ENCODE data around the gene MINDY4B.

MINDY4B gene

DNA sequence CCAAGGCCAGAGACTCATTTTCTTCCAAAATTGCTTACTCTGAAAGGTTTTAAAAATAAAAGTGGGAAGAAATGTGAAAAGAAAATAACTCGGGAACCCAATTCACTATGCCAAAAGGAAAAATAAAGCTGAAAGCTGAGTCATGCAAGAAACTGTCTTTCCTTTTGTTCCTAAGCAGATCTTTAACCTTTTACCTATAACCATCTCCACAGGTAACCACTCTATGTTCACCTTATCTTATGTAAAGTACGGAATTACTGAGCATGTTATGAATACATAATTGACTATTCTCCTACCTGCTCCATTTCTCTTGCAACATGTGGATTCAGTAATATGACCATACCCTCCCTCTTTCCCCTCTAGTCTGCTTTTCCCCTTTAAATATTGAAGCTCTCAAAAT, 62.0 kb downstream of the MINDY4B start:
- DNase-seq: no peak

DNA sequence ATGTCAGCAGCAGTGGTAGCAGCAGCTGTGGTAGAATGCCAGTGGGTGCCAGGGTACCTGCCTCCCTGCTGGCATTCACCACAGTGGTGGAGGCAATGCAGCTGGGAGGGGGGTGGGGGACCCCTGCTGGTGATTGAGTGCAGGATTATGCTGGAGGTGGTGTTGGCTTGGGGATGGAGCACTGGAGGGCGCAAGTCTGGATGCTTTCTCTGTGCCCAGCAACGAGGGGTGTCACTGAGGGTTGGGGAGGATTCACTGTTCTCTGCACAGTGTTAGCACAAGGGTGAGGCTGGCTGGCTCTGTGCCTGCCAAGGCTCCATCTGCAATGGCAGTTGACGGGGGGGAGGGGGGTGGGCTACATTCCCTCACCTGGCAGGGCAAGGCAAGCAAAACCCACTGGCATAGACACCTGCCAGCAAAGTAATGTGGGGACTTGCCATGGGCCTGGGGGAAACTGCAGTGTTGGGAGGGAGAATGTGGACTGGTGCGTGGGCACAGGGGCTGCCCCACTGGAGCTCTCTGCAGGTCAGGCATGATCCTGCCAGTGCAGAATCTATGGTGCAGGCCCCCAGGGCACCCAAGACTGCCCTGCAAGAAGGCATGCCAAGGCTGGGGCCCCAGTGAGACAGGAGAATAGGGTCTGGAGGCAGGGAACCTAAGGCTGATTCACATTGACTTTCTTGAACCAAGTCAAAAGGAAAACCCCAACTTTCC, 64.3 kb downstream of the MINDY4B start:
- no peak for DNase-seq

- DNase-seq: no peak
Measured at GRCh38 chr3:150830745-150831144, 74.5 kb downstream of the MINDY4B start.

DNA sequence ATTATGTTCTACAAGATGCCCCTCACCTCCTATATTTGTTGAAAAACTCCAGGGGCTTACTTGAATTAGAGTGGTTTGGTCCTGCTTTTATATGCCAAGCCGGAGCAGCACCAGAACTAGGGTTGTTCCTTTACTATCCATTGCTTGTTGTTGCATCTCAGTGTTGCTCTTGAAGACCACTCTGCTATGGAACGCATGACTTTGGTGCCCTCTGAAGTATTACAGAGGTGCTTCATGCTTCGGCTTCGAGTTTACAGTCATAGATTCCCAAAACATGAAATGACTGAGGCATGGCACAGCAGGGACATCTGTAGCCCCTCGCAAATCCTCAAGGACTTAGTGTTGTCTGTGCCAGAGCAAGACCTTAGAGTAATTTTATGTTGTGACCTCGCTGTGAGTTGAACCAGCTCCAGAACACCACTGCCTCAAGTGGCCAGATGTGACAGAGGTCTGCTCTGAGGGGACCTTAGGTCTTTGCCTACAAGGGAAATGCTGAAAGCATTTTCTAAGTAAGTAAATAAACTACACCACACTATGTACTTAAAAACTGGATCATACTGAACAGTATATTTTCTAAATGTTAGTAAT, 75.1 kb downstream of the MINDY4B start:
- no peak for DNase-seq

DNA sequence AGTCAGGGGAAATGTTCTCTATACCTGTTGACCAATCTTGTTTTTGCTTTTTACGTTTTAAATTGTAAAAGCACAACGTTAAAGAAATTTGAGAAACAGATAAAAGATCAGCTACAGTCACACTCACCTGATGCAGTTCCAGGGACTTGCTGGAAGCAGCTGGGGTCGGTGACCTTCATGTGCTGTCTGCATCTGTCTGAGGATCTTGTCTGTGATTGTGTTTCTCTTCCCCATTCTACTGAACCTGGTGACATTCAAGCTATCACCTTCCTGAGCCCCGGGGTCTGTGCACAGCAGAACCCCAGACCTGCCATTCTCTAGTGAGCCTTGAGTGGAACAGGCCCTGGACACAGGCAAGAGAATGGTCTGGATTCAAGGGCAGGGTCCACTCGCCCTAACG, 75.8 kb downstream of the MINDY4B start:
- no peak for DNase-seq

GRCh38 chr3:150828997-150829396, 76.2 kb downstream of the MINDY4B start:
- DNase-seq: no peak

DNA sequence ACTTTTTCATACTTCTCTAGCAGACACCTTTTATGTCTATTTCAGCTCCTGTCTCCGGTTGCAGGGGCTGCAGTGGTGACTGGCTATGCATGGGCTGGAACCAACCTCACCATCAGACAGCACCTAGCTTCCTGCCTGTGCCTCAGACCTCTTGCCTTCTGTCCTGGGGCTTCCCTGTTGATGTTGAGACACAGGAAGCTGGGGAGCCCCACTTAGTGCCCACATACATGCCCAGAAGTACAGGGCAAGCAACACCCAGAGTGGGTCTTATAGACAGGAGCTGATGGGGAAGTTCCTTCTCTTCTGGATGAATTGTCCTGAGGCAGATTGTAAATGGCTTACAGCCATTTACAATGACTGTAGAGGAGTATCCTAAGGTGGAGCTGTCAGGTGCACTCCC, 77.0 kb downstream of the MINDY4B start:
- DNase-seq: no peak

GRCh38 chr3:150826466-150827282, 78.6 kb downstream of the MINDY4B start:
- no peak for DNase-seq

- no peak for DNase-seq
Measured at GRCh38 chr3:150825916-150826377, 79.3 kb downstream of the MINDY4B start.

DNA sequence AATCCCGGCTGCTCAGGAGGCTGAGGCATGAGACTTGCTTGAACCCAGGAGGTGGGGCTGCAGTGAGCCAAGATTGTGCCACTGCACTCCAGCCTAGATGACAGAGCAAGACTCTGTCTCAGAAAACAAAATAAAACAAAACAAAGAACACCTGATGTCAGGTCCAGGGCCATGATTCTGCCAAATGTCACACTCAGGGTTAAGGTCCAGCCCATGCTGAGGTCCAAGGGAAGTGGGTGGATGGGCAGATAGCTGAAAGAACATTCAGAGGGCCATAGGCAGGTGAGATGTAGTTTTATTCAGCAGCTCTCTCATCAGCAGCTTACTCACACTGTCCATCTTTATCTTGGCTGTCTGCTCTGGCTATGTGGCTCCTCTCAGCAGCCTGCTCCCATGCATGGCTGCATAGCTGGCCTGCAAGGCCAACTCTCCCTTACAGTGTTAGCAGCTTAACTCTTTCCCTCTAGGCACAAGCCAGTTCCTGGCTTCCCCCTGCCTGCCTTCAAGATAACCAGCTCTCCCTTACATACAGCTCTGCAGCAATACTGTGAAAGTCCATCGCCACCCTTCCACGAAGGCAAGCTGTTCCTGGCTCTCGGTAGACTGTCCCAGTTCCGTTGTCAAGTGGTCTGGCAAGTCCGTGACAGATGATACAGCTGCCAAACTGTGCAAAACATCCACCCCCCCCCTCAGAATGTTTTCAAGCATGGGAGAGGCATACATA, 79.9 kb downstream of the MINDY4B start:
- DNase-seq: no peak

DNA sequence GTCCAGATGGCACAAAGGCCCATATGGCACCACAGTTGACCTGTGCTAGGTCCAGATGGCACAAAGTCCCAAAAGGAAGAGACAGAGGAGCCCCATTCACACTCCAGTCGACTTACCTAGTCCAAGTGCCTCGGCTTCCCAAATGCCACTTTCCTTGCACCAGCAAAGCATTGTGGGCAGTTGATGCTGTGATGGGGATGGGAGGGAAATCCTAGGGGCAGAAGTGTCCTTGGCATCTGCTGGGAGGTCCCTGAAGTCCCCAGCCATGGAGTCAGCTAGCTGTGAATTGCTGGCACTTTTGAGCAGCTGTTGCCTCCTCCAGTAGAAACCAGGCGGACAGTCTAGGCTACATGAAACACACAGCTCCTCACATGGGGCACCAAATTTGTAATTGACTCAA, 82.0 kb downstream of the MINDY4B start:
- no peak for DNase-seq

- DNase-seq: no peak
Measured at GRCh38 chr3:150822636-150823035, 82.6 kb downstream of the MINDY4B start.
